OCI-LY3 (cell line): ENCODE results near the gene C8A.

ENCODE experiments used
- H2AFZ ChIP-seq: fragments of 200-600, 300-600 bp; shearing (Covaris generic); 2 replicates; pipeline ENCODE4 v1.6.0; 2014; ENCODE audit warnings: antibody characterized with exemption, low read depth, low read length
- H3K27ac ChIP-seq: fragments of 200-600, 300-600 bp; sonication (generic); 2 replicates; pipeline ENCODE4 v1.5.1; 2014; ENCODE audit warnings: mild to moderate bottlenecking, low read length, moderate library complexity, mixed read lengths
- H3K27me3 ChIP-seq: fragments of 200-600, 300-600 bp; sonication (generic); 2 replicates; pipeline ENCODE4 v1.6.1; 2014; ENCODE audit warnings: low read depth, low read length, mixed read lengths
- H3K36me3 ChIP-seq: fragments of 200-600, 300-600 bp; sonication (generic); replicated peaks from 2 replicates; pipeline ENCODE3; 2014; ENCODE audit warnings: low read depth, low read length, mixed read lengths
- H3K4me1 ChIP-seq: fragments of 300-600, 200-600 bp; sonication (generic); 2 replicates; pipeline ENCODE4 v1.6.1; 2014; ENCODE audit warnings: low read length, mixed read lengths
- H3K4me2 ChIP-seq: fragments of 200-600, 300-600 bp; sonication (generic); 2 replicates; pipeline ENCODE4 v1.6.1; 2014; ENCODE audit warnings: low read length, mixed read lengths
- H3K4me3 ChIP-seq: fragments of 300-600, 200-600 bp; sonication (generic); 2 replicates; pipeline ENCODE4 v1.5.1; 2014; ENCODE audit warnings: antibody characterized with exemption, mild to moderate bottlenecking, low read length, moderate library complexity
- H3K79me2 ChIP-seq: fragments of 300-600, 200-600 bp; shearing (Covaris generic); 2 replicates; pipeline ENCODE4 v1.6.1; 2014; ENCODE audit warnings: mild to moderate bottlenecking, low read length, mixed read lengths
- H3K9ac ChIP-seq: fragments of 300-600, 200-600 bp; shearing (Covaris generic); 2 replicates; pipeline ENCODE4 v1.6.0; 2014; ENCODE audit warnings: mild to moderate bottlenecking, low read length, moderate library complexity
- H3K9me3 ChIP-seq: fragments of 200-600, 300-600 bp; shearing (Covaris generic); 2 replicates; pipeline ENCODE4 v1.6.1; 2014; ENCODE audit warnings: low read length, mixed read lengths; ENCODE audit not compliant: insufficient read depth
- H4K20me1 ChIP-seq: fragments of 200-600, 300-600 bp; sonication (generic); 2 replicates; pipeline ENCODE4 v1.6.1; 2016; ENCODE audit warnings: low read length, mixed read lengths; ENCODE audit not compliant: insufficient read depth
- EZH2phosphoT487 ChIP-seq: fragments of 200-600 bp; shearing (Covaris generic); IDR thresholded peaks from 2 replicates; pipeline ENCODE4 v1.6.1; 2018; ENCODE audit warnings: antibody characterized with exemption, mixed run types, low read depth
- TF ChIP-seq, protein P1 (sequence below): fragments of 200-600, 300-600 bp; sonication (generic); IDR thresholded peaks from 2 replicates; pipeline ENCODE4 v1.5.1; 2014; ENCODE audit warnings: antibody characterized with exemption, low read length, low read depth

Gene C8A

DNA sequence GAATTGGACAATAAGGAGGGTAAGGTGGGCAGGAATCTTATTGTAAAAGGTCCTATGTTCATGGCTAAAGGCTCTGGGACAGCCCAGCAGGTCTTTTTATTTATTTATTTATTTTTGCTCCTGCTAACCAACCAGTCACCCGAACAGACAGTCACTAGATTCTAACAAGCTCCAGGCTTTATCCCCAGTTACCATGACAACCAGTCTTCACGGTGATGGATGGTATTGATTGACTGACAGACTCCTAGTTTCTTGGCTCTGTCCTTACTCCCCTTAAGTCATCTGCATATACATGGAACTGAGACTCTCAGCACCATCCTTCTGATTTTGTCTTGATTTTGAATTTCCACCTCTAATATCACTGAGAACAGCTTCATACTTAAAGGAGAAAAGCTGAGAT lies 44.3 kb downstream of the C8A start:
- no peak for TF ChIP-seq EZH2phosphoT487
- TF ChIP-seq, protein P1, sequence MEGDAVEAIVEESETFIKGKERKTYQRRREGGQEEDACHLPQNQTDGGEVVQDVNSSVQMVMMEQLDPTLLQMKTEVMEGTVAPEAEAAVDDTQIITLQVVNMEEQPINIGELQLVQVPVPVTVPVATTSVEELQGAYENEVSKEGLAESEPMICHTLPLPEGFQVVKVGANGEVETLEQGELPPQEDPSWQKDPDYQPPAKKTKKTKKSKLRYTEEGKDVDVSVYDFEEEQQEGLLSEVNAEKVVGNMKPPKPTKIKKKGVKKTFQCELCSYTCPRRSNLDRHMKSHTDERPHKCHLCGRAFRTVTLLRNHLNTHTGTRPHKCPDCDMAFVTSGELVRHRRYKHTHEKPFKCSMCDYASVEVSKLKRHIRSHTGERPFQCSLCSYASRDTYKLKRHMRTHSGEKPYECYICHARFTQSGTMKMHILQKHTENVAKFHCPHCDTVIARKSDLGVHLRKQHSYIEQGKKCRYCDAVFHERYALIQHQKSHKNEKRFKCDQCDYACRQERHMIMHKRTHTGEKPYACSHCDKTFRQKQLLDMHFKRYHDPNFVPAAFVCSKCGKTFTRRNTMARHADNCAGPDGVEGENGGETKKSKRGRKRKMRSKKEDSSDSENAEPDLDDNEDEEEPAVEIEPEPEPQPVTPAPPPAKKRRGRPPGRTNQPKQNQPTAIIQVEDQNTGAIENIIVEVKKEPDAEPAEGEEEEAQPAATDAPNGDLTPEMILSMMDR, result no peak
- H3K27ac ChIP-seq, result no peak overlapping the region
- no peak overlapping the region for H3K9ac ChIP-seq
- H3K27me3 ChIP-seq, result no peaks in the 10 kb centered on the region
- H3K79me2 ChIP-seq, result no peaks in the 10 kb centered on the region
- H3K4me3 ChIP-seq, result no peak overlapping the region
- no peak overlapping the region for H3K4me2 ChIP-seq
- no peaks in the 10 kb centered on the region for H3K36me3 ChIP-seq
- H3K9me3 ChIP-seq, result no peaks in the 10 kb centered on the region
- H3K4me1 ChIP-seq, result no peaks in the 10 kb centered on the region
- H2AFZ ChIP-seq, result no peak overlapping the region
- no peaks in the 10 kb centered on the region for H4K20me1 ChIP-seq

DNA sequence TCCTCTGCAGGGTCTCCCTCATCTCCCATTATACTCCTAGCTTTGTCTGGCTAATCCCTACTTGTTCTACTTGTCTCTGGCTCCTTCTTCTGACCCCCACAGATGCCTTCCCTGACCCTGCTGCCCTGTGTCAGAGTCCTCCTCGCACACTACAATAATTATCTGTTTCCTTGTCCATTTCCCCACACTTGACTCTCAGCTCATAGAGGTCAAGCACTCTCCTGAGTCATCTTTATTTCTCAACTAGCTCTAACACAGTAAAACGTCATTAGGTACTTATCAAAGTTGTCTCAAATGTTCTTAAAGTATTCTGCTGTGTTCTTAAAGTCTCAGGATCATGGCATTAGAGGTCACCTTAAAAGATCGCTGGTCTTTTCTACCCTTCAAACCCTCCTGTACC lies 47.1 kb downstream of the C8A start:
- Histone ChIP-seq H3K9ac (no peak overlapping the region), H3K27me3 (no peaks in the 10 kb centered on the region), H3K9me3 (no peaks in the 10 kb centered on the region), H3K4me3 (no peak overlapping the region), H3K27ac (no peak overlapping the region), H3K79me2 (no peaks in the 10 kb centered on the region), H2AFZ (no peak overlapping the region), H3K4me2 (no peak overlapping the region), H3K4me1 (no peaks in the 10 kb centered on the region), H3K36me3 (no peaks in the 10 kb centered on the region), H4K20me1 (no peaks in the 10 kb centered on the region)
- TF ChIP-seq, protein P1, result no peak
- TF ChIP-seq EZH2phosphoT487, result no peak

- Histone ChIP-seq H3K79me2 (no peaks in the 10 kb centered on the region), H3K27ac (no peak overlapping the region), H3K9ac (no peak overlapping the region), H3K36me3 (no peaks in the 10 kb centered on the region), H2AFZ (no peak overlapping the region), H3K9me3 (no peaks in the 10 kb centered on the region), H3K27me3 (no peaks in the 10 kb centered on the region), H3K4me1 (no peaks in the 10 kb centered on the region), H3K4me3 (no peak overlapping the region), H3K4me2 (no peak overlapping the region), H4K20me1 (no peaks in the 10 kb centered on the region)
- TF ChIP-seq, protein P1, result no peak
- TF ChIP-seq EZH2phosphoT487, result no peak
Observed at GRCh38 chr1:56903778-56904177, 49.2 kb downstream of the C8A start.

DNA sequence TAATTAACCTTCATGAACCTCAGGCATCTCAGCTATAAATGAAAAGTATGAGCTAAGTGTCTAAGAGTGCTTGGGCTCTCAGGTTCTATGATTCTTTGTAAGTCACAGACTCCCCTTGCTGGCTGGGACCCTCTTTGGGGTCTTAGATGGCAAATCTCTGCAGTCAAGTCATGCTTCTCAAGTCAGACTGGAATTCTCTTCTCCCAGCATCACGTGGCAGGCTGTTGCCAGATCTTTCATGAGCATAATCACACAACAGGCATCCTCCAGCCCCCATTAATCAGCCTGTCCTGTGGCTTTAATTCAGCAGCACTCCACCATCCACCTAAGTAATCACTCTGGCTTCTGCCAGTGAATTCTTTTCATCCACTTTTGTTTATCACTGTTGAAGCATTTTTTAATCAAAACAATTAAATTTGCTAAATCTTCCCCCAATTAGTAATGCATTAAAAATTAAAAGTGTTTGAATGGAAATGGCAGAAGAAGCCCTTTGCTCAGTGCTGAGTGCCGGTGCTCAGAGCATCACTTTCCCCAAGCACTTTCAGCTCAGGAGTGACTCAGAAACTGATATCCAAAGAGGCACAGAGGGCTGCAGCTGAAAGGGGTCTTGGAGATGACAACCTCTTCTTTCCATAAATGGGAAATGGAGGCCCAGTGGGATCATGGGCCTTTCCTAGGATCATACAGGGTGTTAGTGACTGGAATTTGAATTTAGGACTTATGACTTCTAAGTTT lies 50.2 kb downstream of the C8A start:
- no peaks in the 10 kb centered on the region for H3K27me3 ChIP-seq
- H3K4me3 ChIP-seq, result no peak overlapping the region
- no peaks in the 10 kb centered on the region for H4K20me1 ChIP-seq
- H3K36me3 ChIP-seq, result no peaks in the 10 kb centered on the region
- no peak overlapping the region for H3K9ac ChIP-seq
- TF ChIP-seq EZH2phosphoT487, result no peak
- TF ChIP-seq, protein P1, result no peak
- no peaks in the 10 kb centered on the region for H3K79me2 ChIP-seq
- H2AFZ ChIP-seq, result no peak overlapping the region
- no peaks in the 10 kb centered on the region for H3K4me1 ChIP-seq
- no peak overlapping the region for H3K4me2 ChIP-seq
- no peaks in the 10 kb centered on the region for H3K9me3 ChIP-seq
- H3K27ac ChIP-seq, result no peak overlapping the region
